HepG2 (cell line): Measurements from ENCODE around the gene DRAM1. TPM values are rescaled to one million over a fixed set of nuclear protein-coding genes. Genes with fewer than 3 reads are reported as not detected.

ENCODE experiments used
- ARHGAP35 ChIP-seq: sonication (generic); formaldehyde crosslinking; IDR thresholded peaks from 2 replicates; pipeline ENCODE4 v1.9.0; 2022; ENCODE audit warnings: mild to moderate bottlenecking, inconsistent platforms, moderate library complexity, missing genetic modification reagents, borderline replicate concordance
- CBX5 ChIP-seq: sonication (generic); formaldehyde crosslinking; IDR thresholded peaks from 2 replicates; pipeline ENCODE4 v1.4.0; 2020; ENCODE audit warnings: missing genetic modification reagents, borderline replicate concordance
- EZH2 ChIP-seq: conservative IDR thresholded peaks from 2 replicates; pipeline ENCODE4 v1.6.1; 2012; ENCODE audit warnings: mild to moderate bottlenecking, low read depth, low read length, moderate library complexity
- HNRNPK ChIP-seq: fragments of 200-400 bp; formaldehyde crosslinking; IDR thresholded peaks from 2 replicates; pipeline ENCODE4 v1.6.1; 2018; ENCODE audit warnings: low read length, low read depth, moderate library complexity, mild to moderate bottlenecking; ENCODE audit not compliant: poor library complexity, severe bottlenecking
- KDM5A ChIP-seq: fragments of 200-600 bp; sonication (generic); IDR thresholded peaks from 2 replicates; pipeline ENCODE4 v1.7.0; 2018; ENCODE audit warnings: antibody characterized with exemption, mild to moderate bottlenecking, low read length, borderline replicate concordance
- MED13 ChIP-seq: sonication (generic); formaldehyde crosslinking; IDR thresholded peaks from 2 replicates; pipeline ENCODE4 v1.5.0; 2020; ENCODE audit warnings: missing genetic modification reagents
- MTF1 ChIP-seq: sonication (generic); formaldehyde crosslinking; IDR thresholded peaks from 2 replicates; pipeline ENCODE4 v1.5.0; 2020; ENCODE audit warnings: missing genetic modification reagents
- NFATC3 ChIP-seq: sonication (generic); formaldehyde crosslinking; IDR thresholded peaks from 2 replicates; pipeline ENCODE4 v1.5.1; 2020; ENCODE audit warnings: mild to moderate bottlenecking, missing genetic modification reagents
- PCBP1 ChIP-seq: fragments of 200-400 bp; formaldehyde crosslinking; IDR thresholded peaks from 2 replicates; pipeline ENCODE4 v1.6.1; 2017; ENCODE audit warnings: mild to moderate bottlenecking, low read depth, low read length, borderline replicate concordance
- RFX3 ChIP-seq: IDR thresholded peaks from 2 replicates; pipeline ENCODE4 v1.6.1; 2016; ENCODE audit warnings: missing biosample characterization, missing genetic modification reagents
- RNF2 ChIP-seq: fragments of 450-650 bp; conservative IDR thresholded peaks from 2 replicates; pipeline ENCODE4 v1.6.1; 2016; ENCODE audit warnings: low read depth
- SP2 ChIP-seq: sonication (generic); formaldehyde crosslinking; IDR thresholded peaks from 2 replicates; pipeline ENCODE4 v1.5.1; 2020; ENCODE audit warnings: mild to moderate bottlenecking, missing genetic modification reagents
- ZBTB1 ChIP-seq: sonication (generic); formaldehyde crosslinking; IDR thresholded peaks from 2 replicates; pipeline ENCODE4 v1.4.0; 2020; ENCODE audit warnings: missing genetic modification reagents, borderline replicate concordance
- ZNF232 ChIP-seq: sonication (generic); formaldehyde crosslinking; IDR thresholded peaks from 2 replicates; pipeline ENCODE4 v1.4.0; 2020; ENCODE audit warnings: missing genetic modification reagents, borderline replicate concordance
- ZNF296 ChIP-seq: sonication (generic); formaldehyde crosslinking; conservative IDR thresholded peaks from 2 replicates; pipeline ENCODE4 v1.5.0; 2020; ENCODE audit warnings: mild to moderate bottlenecking, missing genetic modification reagents
- ZNF3 ChIP-seq: IDR thresholded peaks from 2 replicates; pipeline ENCODE4 v1.7.0; 2017; ENCODE audit warnings: inconsistent platforms
- ZNF362 ChIP-seq: sonication (generic); formaldehyde crosslinking; IDR thresholded peaks from 2 replicates; pipeline ENCODE4 v1.4.0; 2020; ENCODE audit warnings: missing genetic modification reagents, mild to moderate bottlenecking, borderline replicate concordance
- ZNF589 ChIP-seq: sonication (generic); formaldehyde crosslinking; conservative IDR thresholded peaks from 2 replicates; pipeline ENCODE4 v1.8.0; 2022; ENCODE audit warnings: mild to moderate bottlenecking, moderate library complexity, missing genetic modification reagents
- ZNF616 ChIP-seq: sonication (generic); formaldehyde crosslinking; IDR thresholded peaks from 2 replicates; pipeline ENCODE4 v1.5.0; 2020; ENCODE audit warnings: low read depth, mild to moderate bottlenecking, missing genetic modification reagents
- ZNF737 ChIP-seq: sonication (generic); formaldehyde crosslinking; IDR thresholded peaks from 2 replicates; pipeline ENCODE4 v1.5.0; 2020; ENCODE audit warnings: missing genetic modification reagents, mild to moderate bottlenecking, borderline replicate concordance
- ZNF850 ChIP-seq: sonication (generic); formaldehyde crosslinking; conservative IDR thresholded peaks from 2 replicates; pipeline ENCODE4 v1.9.0; 2021; ENCODE audit warnings: mild to moderate bottlenecking, missing genetic modification reagents
- polyA plus RNA-seq, 8 experiments: library from polyadenylated mRNA; depleted of rRNA in 3 of 8; stranded (reverse) in 7 of 8; unstranded in 1 of 8; fragments of >200 nt; fragmentation: Illumina TruSeq in 4 of 8; extraction: Trizol in 4 of 8; gene quantifications; 2 replicates each; pipeline versions ENCODE4 v1.2.1 to v1.2.3, GENCODE V29; 2011 to 2016; ENCODE audit warnings: low read depth in 4 of 8, missing spikeins in 1 of 8, mixed read lengths in 1 of 8; ENCODE audit not compliant: insufficient read depth in 1 of 8
- total RNA-seq, 5 experiments: library from RNA; depleted of rRNA; stranded (reverse); fragments of >200 nt; fragmentation: Illumina TruSeq; extraction: Trizol; gene quantifications; 2 replicates each; pipeline ENCODE4 v1.2.3, GENCODE V29; 2016; ENCODE audit warnings: low read depth in 1 of 5
- TF ChIP-seq, protein P1 (sequence below): sonication (generic); formaldehyde crosslinking; IDR thresholded peaks from 2 replicates; pipeline ENCODE4 v1.8.0; 2022; ENCODE audit warnings: mild to moderate bottlenecking, missing genetic modification reagents, borderline replicate concordance
- TF ChIP-seq, protein P2 (sequence below): sonication (generic); formaldehyde crosslinking; IDR thresholded peaks from 2 replicates; pipeline ENCODE4 v1.4.0; 2020; ENCODE audit warnings: missing genetic modification reagents
- TF ChIP-seq, protein P3 (sequence below), 2 experiments: sonication (generic) in 1 of 2; formaldehyde crosslinking in 1 of 2; IDR thresholded peaks; 2 replicates each; pipeline versions ENCODE4 v1.4.0 to v1.6.1; 2018 to 2020; ENCODE audit warnings: missing genetic modification reagents in 2 of 2, borderline replicate concordance in 1 of 2, low read depth in 1 of 2, mild to moderate bottlenecking in 1 of 2, missing biosample characterization in 1 of 2

Gene DRAM1
- total and polyA plus RNA-seq, 2 of the 13 experiments (the other 11 are each of a cell fraction or from before 2014, with no cell fraction given) = 20.9 to 32.6 TPM

- TF ChIP-seq ZNF3 (CRISPR knock-in tag) (no peak), RFX3 (CRISPR knock-in tag) (peak; percentile 35; the same call in 1 of the 2 replicates), RNF2 (no peak), MED13 (0 out of 2 replicates have a peak, but pooled peaks have one; percentile 53), ZNF616 (no peak), ZNF362 (CRISPR knock-in tag) (no peak; the same call in 1 of the 2 replicates), ZBTB1 (CRISPR knock-in tag) (no peak), ZNF737 (no peak), PCBP1 (no peak), MTF1 (no peak), ZNF589 (CRISPR knock-in tag) (no peak), ZNF296 (CRISPR knock-in tag) (no peak), ZNF232 (CRISPR knock-in tag) (no peak; the same call in 1 of the 2 replicates), NFATC3 (CRISPR knock-in tag) (no peak), CBX5 (CRISPR knock-in tag) (peak; percentile 60; the same call in 1 of the 2 replicates), SP2 (CRISPR knock-in tag) (no peak), HNRNPK (no peak), ZNF850 (CRISPR knock-in tag) (no peak), EZH2 (no peak), KDM5A (no peak), ARHGAP35 (no peak)
- TF ChIP-seq, protein P1, sequence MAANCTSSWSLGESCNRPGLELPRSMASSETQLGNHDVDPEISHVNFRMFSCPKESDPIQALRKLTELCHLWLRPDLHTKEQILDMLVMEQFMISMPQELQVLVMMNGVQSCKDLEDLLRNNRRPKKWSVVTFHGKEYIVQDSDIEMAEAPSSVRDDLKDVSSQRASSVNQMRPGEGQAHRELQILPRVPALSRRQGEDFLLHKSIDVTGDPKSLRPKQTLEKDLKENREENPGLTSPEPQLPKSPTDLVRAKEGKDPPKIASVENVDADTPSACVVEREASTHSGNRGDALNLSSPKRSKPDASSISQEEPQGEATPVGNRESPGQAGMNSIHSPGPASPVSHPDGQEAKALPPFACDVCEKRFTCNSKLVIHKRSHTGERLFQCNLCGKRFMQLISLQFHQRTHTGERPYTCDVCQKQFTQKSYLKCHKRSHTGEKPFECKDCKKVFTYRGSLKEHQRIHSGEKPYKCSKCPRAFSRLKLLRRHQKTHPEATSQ (CRISPR knock-in tag) = peak; percentile 33; the same call in 1 of the 2 replicates
- TF ChIP-seq, protein P2, sequence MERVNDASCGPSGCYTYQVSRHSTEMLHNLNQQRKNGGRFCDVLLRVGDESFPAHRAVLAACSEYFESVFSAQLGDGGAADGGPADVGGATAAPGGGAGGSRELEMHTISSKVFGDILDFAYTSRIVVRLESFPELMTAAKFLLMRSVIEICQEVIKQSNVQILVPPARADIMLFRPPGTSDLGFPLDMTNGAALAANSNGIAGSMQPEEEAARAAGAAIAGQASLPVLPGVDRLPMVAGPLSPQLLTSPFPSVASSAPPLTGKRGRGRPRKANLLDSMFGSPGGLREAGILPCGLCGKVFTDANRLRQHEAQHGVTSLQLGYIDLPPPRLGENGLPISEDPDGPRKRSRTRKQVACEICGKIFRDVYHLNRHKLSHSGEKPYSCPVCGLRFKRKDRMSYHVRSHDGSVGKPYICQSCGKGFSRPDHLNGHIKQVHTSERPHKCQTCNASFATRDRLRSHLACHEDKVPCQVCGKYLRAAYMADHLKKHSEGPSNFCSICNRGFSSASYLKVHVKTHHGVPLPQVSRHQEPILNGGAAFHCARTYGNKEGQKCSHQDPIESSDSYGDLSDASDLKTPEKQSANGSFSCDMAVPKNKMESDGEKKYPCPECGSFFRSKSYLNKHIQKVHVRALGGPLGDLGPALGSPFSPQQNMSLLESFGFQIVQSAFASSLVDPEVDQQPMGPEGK = peak; percentile 65
- TF ChIP-seq, protein P3, sequence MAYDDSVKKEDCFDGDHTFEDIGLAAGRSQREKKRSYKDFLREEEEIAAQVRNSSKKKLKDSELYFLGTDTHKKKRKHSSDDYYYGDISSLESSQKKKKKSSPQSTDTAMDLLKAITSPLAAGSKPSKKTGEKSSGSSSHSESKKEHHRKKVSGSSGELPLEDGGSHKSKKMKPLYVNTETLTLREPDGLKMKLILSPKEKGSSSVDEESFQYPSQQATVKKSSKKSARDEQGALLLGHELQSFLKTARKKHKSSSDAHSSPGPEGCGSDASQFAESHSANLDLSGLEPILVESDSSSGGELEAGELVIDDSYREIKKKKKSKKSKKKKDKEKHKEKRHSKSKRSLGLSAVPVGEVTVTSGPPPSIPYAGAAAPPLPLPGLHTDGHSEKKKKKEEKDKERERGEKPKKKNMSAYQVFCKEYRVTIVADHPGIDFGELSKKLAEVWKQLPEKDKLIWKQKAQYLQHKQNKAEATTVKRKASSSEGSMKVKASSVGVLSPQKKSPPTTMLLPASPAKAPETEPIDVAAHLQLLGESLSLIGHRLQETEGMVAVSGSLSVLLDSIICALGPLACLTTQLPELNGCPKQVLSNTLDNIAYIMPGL (CRISPR knock-in tag; IDR thresholded peaks at IDR 0.05; ENCODE audit: borderline replicate concordance in 1 of 2, low read depth in 1 of 2) = no peak; a peak in 1 of 4 replicates
Observed at GRCh38 chr12:101891462-101891971, 14.1 kb downstream of the DRAM1 start (continued).
